ENCODE data around the gene TPRN.

The TPRN gene

DNA sequence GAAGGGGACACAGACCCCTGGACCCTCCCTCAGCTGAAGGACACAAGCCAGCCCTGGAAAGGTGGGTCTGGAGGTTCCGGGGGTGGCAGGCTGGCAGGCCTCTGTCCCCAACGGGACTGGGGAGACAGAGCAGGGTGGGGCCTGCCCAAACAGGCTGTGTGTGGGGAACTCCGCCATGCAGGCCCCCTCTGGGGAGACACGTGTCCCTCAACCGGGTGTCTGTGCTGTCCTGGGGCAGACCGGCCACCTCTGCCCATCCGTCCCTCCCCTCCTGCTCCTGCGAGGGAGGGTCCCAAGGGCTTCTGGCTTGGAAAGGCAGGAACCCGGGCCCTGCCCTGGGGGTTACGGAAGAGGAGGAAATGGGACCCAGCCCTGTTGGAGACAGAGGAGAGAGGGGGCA lies 31.6 kb upstream of the TPRN start:
- Histone ChIP-seq H3K4me2 (ENCODE audit: low read length) (no peak overlapping the region), H3K4me3 (ENCODE audit: low read depth, low read length) (no peak overlapping the region), H3K36me3 (ENCODE audit: control insufficient read depth, insufficient read depth, low read length) (no peaks in the 10 kb centered on the region), H3K79me2 (no peaks in the 10 kb centered on the region), H3K9me3 (ENCODE audit: control insufficient read depth, low read length) (no peaks in the 10 kb centered on the region), H3K4me1 (peaks cover 8% of the 10 kb centered on the region), H3K27ac (no peak overlapping the region), H3K27me3 (ENCODE audit: control insufficient read depth, insufficient read depth, low read length) (no peaks in the 10 kb centered on the region), H3K9ac (no peak overlapping the region), H2AFZ (no peak overlapping the region)
- TF ChIP-seq, protein P1, sequence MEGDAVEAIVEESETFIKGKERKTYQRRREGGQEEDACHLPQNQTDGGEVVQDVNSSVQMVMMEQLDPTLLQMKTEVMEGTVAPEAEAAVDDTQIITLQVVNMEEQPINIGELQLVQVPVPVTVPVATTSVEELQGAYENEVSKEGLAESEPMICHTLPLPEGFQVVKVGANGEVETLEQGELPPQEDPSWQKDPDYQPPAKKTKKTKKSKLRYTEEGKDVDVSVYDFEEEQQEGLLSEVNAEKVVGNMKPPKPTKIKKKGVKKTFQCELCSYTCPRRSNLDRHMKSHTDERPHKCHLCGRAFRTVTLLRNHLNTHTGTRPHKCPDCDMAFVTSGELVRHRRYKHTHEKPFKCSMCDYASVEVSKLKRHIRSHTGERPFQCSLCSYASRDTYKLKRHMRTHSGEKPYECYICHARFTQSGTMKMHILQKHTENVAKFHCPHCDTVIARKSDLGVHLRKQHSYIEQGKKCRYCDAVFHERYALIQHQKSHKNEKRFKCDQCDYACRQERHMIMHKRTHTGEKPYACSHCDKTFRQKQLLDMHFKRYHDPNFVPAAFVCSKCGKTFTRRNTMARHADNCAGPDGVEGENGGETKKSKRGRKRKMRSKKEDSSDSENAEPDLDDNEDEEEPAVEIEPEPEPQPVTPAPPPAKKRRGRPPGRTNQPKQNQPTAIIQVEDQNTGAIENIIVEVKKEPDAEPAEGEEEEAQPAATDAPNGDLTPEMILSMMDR (IDR thresholded peaks at IDR 0.05): no peak

DNA sequence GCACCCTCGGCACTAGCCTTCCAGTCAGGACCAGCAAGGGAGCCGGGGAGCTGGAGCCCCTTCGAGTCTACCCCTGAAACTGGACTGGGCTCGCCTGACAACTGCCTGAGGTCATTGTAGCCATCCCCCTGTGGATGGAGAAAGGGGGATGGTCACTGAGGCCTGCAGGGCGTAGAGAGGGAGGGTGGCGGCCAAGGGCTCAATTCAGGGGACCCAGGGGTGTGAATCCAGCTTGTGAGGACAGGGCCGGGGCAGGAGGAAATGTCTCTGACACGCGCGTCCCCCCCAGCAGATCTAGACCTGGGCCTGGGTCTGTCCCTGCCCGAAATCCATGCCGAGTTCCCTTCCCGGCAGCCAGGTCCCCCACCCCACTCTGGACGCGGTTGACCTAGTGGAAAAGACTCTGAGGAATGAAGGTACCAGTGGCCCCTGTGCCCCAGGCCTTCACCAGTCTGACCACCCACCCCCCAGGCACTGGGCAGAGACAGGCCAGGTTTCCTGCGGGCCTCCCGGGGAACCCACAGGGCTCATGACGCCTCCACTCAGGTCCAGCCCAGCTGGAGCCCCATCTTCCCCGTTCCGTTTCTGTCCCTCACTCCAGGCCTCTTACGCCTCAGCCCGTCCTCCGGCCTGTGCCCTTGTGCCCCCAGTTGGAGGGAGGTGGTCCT lies 31.0 kb upstream of the TPRN start:
- H3K27me3 ChIP-seq (ENCODE audit: control insufficient read depth, insufficient read depth, low read length): no peaks in the 10 kb centered on the region
- no peak overlapping the region for H3K4me3 ChIP-seq (ENCODE audit: low read depth, low read length)
- no peaks in the 10 kb centered on the region for H3K9me3 ChIP-seq (ENCODE audit: control insufficient read depth, low read length)
- H3K27ac ChIP-seq: no peak overlapping the region
- no peaks in the 10 kb centered on the region for H3K36me3 ChIP-seq (ENCODE audit: control insufficient read depth, insufficient read depth, low read length)
- TF ChIP-seq, protein P1 (IDR thresholded peaks at IDR 0.05): no peak
- H3K4me2 ChIP-seq (ENCODE audit: low read length): no peak overlapping the region
- peaks cover 9% of the 10 kb centered on the region for H3K4me1 ChIP-seq
- no peak overlapping the region for H2AFZ ChIP-seq
- H3K79me2 ChIP-seq: no peaks in the 10 kb centered on the region
- H3K9ac ChIP-seq: no peak overlapping the region

DNA sequence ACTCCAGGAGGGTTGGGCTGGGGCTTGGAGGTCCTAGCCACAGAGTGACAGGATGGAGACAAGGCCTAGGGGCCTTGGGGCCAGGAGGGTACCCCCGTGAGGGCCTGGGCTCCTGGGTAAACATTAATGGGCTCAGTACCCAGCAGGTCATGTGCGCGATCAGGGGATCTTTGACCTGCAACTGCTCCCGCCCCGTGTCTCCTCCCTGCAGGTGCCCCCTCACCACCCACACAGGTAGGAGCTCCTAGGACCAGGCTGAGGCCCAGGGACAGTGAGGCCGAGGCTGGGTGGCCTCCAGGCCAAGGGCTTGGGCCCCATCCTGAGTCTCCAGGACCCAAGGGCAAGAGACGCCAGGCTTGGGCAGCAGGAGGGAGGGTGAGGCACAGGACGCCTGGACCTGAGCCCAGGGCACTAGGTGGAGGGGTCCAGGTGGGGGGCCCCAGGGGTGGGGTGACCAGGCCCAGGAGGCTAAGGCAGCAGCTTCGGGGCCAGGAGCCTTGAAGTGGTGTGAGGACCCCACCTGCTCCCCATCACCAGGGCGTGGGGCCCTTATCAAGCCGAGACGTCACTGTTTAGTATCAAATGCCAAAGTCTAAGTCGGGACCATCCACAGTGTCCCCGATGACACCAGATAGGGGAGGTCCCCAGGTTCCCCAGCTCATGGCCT lies 30.3 kb upstream of the TPRN start, which contains the start of gene SLC34A3:
TSS of gene SLC34A3 (plus strand) at position 197 of the 667 bp plus-strand sequence. CDS start 802 bp downstream, outside the sequence.
- no peak within 1 kb of the TSS for H3K27ac ChIP-seq
- H3K4me1 ChIP-seq: peaks cover 5% of the 10 kb centered on the region
- no peaks in the 10 kb centered on the region for H3K9me3 ChIP-seq (ENCODE audit: control insufficient read depth, low read length)
- no peaks in the 10 kb centered on the region for H3K79me2 ChIP-seq
- H3K36me3 ChIP-seq (ENCODE audit: control insufficient read depth, insufficient read depth, low read length): no peaks in the 10 kb centered on the region
- no peak within 1 kb of the TSS for H2AFZ ChIP-seq
- no peak within 1 kb of the TSS for H3K4me3 ChIP-seq (ENCODE audit: low read depth, low read length)
- H3K27me3 ChIP-seq (ENCODE audit: control insufficient read depth, insufficient read depth, low read length): no peaks in the 10 kb centered on the region
- H3K4me2 ChIP-seq (ENCODE audit: low read length): no peak within 1 kb of the TSS
- no peak within 1 kb of the TSS for H3K9ac ChIP-seq
- TF ChIP-seq, protein P1 (IDR thresholded peaks at IDR 0.05): no peak

DNA sequence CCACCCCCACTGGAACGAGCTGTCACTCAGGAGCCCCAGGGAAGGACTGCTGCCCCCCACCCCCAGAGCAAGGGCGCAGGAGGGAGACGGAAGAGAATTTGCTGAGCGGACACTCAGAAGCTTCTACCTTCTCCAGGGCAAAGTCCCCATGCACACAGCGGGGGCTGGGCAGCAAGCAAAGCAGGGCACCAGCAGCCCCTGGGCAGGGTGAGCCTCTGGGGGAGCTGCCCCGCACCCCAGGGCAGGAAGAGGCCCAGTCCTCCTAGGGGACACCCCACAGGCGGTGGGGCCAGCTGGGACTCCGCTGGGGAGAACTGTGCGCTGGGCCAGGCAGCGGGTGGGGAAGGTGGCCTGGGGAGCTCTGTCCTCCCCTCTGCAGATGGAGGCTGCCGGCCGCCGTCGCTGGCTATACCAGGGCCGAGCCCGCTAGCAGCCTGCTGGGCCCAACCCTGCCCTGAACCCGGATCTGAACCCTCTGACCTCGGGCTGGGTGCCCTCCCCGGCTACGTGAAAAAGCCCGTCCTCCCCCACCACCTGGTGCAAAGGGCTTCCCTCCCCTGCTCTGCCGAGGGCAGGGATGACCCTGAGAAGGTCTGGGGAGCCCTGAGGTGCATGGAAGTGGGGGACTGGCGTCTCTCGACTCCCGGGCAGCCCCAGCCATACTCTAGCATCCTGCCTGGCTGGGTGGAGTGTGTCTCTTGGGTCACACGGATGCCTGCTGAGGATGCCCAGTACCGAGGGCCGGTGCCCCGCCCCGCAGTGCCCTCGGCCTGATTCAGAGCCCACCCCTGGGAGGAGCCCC lies 29.6 kb upstream of the TPRN start:
- Histone ChIP-seq H3K4me3 (ENCODE audit: low read depth, low read length) (no peak overlapping the region), H3K79me2 (no peaks in the 10 kb centered on the region), H2AFZ (no peak overlapping the region), H3K9me3 (ENCODE audit: control insufficient read depth, low read length) (no peaks in the 10 kb centered on the region), H3K4me1 (peaks cover 5% of the 10 kb centered on the region), H3K27me3 (ENCODE audit: control insufficient read depth, insufficient read depth, low read length) (no peaks in the 10 kb centered on the region), H3K36me3 (ENCODE audit: control insufficient read depth, insufficient read depth, low read length) (no peaks in the 10 kb centered on the region), H3K4me2 (ENCODE audit: low read length) (no peak overlapping the region), H3K27ac (no peak overlapping the region), H3K9ac (no peak overlapping the region)
- TF ChIP-seq, protein P1 (IDR thresholded peaks at IDR 0.05): no peak
